Stimulated activated CD8-positive, alpha-beta memory T cell treated with anti-CD3 and anti-CD28 coated beads, Interleukin-15, amount 100 ng/mL, for 1 hour (primary cell): ENCODE data around the gene ANKRD11.
"Not testable (repeated sequence)": the region's sequence is repeated elsewhere in the genome, so short reads cannot be mapped to it uniquely, and the experiment has no call there.

Source experiments
- DNase-seq: peaks from one replicate; pipeline ENCODE4 v3.0.0-alpha.2; 2020; ENCODE audit warnings: low read depth

The ANKRD11 gene

DNA sequence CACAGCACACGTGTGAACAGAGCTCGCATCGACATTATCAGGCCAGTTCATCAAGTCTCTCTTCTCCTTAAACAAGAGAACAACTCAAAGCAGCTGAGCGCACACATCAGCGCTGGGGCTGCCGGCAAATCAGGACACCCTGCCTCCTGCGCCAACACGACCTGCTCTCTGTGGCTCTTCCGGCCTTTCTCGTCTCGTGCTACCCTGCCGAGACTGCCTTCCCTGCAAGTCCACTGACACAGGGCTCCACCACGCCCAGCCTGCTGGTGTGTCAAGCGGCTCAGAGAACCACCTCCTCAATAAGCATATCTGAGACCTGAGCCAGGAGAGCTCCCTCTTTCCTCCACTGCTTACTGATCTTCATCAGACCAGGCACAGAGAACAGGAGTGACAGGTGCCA is 176.0 kb downstream of the ANKRD11 start:
- DNase-seq: no peak

DNA sequence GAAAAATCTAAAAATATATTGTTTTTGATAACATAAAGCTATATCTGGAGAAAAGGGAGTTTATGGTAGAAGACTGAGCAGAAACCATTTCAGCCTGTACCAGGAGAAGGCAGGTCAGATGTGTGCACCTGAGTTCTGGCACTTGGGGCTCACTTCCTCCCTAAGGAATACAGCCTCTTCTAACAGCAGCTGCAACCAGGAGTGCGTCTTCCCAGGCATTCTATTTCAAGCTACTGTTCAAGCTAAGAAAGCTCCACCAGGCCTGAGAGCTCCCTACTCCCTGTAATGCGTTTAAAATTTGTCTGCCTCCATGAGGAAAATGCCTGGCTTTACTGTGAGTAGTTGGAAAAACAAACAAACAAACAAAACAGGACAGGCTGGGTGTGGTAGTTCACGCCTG is 176.8 kb downstream of the ANKRD11 start:
- DNase-seq: no peak

DNA sequence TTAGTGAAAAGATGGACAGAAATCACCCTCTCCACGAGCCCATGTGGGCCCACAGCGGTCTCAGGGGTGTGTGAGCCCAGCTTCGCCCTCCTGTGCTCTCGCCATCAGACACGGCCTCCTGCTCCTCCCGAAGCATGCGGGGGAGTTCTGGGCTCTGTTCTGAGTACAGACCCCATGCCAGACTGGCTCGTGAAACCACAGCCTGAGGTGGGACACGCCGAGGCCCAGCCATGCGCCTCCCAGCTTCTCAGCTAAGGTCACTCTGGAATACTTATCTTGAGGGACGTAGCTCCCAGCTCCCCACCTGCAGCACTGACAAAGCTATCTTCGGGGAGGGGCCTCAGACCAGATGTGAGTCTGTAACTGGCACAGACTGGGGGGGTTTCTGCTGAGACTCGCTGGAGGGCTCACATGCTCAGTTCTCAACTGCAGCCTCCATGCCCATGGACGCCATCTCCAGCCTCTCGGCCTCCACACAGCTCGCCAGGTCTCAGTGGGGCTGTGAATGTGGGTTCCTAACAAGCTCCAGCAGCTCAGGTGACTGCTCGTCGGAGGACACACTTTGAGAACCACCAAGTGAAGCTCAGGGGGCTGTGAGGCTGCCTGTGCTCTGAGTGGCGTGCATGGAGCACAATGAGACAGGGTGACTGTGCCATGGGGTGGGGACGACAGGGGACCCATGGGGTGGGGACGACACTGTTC is 177.6 kb downstream of the ANKRD11 start:
- DNase-seq: no peak

DNA sequence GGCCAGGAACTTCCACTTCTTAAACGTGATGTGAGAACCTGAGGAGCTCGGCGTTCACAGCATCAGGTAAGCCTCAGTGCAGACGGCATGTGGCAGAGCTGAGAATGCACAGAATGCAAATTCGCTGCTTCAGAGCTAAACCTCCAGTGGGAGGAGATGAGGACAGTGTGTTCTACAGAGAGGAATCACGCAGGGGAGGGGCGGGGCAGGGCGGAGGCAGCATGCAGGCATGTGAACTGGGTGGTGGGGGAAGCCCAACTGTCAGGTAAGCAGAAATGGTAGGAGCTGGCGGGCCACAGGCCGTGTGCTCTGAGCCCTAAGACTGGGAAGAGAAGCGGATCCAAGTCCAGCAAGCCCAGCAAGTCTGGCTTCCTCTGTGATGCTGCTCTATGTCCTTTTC is 178.2 kb downstream of the ANKRD11 start:
- no peak for DNase-seq

DNA sequence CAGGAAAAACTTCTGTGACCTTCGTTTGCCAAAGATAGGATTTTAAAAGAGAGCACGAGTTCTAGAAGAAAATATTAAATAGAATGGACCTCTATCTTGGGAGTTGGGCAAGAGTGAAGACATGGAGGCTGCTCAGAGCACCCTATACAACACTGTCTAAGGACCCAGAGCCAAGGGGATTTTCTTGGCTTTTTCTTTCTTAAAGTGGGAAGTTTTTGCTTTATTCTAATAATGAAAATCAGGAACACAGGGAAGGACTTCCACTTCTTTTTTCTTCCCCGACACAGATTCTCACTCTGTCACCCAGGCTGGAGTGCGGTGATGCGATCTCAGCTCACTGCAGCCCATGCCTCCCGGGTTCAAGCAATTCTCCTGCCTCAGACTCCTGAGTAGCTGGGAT is 178.7 kb downstream of the ANKRD11 start:
- DNase-seq: no peak

DNA sequence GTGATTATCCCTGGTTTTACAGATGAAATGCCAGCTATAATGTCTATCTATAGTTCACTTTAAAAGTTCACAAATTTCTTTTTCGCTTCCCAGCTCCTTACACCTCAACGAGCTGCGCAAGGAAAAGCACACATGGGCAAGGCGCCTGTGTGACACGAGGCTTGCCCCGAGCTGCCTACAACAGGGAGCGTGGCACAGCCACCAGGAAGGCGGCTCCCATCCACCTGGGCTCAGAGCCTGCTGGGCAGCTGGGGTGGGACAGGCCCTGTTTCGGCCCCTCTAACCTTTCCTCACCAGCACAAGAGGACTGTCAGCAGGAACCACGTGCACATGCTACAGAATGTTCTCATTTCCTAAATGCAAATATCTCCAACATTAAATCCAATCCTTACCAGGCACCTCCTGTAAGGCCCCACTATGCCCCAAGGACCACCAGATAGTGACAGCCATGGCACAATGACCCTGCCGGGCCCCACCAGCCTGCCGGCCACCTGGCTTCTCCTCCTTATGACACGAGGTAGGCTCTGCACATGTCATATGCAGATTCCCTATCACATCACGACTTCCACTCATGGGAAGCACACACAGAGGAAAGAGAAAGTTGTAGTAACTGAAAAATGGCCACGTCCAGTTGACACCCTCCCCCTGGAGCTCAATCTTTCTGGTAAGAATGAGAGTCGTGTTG is 180.8 kb downstream of the ANKRD11 start:
- no peak for DNase-seq

DNA sequence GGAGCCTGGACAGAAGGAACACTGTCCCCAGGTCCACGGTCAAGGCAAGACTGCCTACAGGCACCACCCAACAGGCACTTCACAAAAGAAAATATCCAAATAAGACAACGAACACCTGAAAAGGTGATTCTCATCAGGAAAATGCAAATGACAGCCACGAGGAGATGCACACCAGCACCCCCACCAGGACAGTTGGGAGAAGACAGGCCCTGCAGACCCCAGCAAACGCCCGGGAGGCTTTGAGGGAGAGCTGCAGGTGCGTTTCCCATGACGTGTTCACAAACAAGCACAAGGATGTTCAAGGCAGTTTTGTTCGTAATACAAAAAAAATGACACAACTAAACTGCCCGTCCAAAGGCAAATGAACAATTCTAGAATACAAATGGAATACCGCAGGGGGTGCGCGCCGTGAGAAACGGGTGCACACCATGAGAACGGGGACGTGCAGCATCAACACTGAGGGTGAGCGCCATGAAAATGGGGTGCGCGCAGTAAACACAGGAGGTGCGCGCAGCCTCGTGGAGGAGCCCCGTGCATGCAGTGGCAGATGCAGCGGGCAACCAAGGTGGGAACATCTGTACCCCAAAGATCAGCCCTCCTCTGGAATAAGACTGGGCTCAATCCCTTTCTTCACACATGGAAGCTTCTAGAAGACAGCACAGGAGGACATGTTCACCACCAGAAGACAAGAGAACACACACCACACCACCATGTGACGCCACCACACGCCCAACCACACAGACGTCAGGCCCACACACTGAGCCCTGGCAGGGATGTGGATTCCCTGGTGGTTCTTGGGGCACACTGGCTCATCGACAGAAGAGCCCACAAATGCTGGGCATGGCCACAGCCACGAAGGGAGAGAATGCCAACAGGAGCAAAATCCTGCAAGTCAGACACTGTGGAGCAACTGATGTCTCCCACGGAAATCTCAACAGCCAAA is 181.7 kb downstream of the ANKRD11 start:
- no peak for DNase-seq

DNA sequence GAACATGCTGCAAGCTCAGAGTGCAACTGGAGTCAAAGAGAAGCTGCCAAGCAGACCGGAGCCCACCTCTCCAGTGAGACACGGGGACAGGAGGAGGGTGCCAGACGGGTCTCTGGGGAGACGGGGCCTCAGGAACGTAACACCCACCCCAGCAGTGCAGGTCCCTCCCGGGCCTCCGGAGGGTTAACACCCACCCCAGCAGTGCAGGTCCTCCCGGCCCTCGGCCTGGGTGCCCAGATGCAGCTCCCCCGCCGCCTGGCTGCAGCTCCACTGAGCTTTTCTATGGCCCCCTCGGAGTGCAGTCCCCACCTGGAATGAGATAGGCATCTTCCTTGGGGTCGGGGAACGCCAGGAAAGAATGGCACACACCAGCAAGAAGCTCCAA is 182.9 kb downstream of the ANKRD11 start:
- no peak for DNase-seq

DNA sequence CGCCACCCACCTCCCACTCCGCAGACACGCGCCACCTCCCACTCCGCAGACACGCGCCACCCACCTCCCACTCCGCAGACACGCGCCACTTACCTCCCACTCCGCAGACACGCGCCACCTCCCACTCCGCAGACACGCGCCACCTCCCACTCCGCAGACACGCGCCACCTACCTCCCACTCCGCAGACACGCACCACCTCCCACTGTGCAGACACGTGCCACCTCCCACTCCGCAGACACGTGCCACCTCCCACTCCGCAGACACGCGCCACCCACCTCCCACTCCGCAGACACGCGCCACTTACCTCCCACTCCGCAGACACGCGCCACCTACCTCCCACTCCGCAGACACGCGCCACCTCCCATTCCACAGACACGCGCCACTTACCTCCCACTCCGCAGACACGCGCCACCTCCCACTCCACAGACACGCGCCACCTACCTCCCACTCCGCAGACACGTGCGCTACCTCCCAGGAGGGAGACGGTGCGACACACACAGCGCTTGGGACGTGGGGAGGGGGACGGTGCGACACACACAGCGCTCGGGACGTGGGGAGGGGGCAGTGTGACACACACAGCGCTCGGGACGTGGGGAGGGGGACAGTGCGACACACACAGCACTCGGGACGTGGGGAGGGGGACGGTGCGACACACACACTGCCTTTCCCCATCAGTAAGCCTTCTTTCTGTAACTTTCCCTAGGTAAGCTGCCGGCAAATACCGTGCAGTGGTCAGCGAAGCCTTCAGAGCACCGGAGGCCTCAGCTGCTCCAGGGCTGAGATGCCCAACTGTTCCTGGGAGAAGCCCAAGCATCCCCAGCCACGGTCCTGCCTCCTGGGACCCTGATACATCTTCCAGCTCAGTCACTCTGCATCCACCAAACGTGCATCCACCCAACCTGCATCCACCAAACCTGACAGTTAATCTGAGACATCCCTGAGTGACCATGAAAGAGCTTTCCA is 183.6 kb downstream of the ANKRD11 start:
- DNase-seq: not testable (repeated sequence)

DNA sequence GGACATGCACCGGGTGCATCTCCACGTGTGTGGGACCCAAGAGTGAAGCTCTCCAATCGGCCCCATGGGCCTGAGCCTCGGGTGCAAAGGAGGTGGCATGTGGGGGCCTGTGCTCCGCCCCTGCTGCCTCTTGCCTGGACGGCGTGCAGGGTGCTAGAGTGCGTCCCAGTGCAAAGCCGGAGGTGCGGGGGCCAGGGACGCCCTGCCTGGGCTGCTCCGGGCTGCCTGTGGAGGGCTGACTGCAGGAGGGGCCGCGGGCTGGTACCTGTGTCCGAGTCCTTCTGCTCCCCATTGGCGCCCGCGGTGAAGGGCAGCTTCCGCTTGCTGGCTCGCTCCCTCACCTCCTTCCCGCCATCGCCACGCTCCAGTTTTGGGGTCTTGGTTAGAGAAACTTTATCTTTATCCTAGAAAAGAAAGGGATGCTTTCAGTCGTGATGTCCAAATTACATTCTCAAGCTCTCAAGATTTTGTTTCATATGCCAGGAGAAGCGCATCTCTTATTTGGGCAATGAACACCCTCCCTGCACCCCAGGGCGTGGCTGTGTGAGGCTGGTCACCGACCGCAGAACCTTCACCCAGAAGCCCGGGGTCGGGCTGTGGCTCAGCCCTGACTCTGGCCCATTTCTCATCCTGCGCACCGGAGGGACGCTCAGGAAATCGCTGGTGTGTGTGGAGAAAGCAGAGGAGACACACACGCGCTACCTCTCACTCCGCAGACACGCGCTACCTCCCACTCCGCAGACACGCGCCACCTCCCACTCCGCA is 185.2 kb downstream of the ANKRD11 start:
- DNase-seq: no peak

DNA sequence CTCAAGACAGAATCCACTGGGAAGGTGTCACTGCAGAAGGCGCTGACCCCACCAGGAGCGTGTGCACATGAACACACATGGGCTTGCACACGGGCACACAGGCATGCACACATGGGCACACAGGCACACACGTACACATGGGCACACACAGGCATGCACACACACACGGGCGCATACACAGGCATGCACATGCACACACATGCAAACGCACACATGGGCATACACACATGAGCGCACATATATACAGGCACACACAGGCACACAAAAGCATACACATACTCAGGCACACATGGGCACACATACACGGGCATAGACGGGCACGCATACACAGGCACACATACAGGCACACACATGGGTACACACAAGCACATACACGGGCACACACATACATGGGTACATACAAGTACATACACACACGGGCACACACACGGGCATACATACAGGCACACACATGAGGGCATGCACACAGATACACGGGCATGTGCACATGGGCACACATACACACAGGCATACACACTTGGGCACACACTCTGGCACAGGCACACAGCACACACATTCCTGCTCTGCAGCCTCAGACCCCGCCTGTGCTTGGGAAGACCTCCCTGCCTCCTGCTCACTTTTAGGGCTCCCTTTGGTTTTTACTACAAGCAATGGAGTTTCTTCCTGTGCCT is 186.0 kb downstream of the ANKRD11 start:
- DNase-seq: no peak

DNA sequence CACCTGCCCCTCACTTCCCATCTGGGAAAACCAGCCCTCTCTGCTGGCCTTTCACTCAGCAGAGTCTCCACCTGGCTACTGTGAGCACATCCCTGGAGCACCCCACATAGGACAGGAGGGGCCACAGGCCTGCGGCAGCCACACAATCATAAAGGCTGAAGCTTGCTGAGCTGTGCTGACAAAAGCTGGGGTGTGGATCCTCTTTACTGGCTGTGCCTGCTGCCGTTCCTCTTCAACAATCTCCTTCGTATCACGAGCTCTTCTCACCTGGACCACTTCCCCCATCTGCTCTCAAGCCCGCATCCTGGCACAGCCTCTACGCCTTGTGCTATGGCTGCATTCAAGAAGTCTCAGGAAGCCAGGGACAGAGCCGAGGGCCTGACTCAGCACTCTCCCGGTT is 186.7 kb downstream of the ANKRD11 start:
- DNase-seq: no peak

DNA sequence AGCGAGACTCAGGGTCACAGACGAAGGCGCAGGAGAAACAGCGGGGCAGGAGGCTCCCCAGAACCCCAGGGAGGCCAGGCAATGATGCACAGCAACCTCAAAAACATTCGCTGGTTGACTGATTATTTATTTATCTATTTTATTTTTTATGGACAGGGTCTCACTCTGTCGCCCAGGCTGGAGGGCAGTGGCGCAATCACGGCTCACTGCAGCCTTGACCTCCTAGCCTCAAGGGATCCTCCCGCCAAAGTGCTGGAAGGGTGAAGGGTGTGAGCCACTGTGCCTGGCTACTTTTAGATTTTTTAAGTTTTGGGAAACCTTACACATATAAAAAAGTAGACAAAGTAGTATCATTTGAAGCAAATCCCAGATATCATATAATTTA is 189.4 kb downstream of the ANKRD11 start:
- DNase-seq: no peak

DNA sequence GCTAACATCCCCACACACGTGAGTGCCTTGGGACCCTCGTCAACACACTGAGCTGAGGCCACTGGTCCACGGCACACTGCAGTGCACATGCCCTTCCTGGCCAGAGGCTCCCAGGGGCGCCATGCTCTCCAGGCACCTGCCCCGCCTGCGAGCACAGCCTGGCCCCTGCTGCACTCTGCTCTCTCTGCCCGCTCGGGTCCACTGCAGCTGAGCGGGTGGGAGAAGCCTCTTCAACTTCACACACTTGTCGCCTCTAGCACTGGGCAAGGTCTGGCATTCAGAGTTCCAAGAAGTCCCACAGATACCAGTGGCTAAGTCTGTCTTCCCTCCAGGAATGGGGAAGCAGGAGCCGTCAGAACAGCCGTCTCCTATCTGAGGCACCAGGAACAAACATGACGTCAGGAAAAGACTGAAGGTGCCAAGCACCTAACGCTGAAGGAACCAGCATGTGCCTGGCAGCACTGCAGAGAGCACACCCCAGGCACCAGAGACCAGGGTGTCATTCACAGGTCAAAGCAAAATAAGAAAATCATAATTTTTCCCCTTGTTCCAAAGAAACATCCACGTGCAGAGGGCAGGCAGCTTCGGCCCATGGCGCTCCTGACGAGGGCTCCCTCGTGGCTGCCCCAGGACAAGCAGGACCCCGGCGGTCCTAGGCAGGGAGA is 189.9 kb downstream of the ANKRD11 start:
- DNase-seq: no peak

DNA sequence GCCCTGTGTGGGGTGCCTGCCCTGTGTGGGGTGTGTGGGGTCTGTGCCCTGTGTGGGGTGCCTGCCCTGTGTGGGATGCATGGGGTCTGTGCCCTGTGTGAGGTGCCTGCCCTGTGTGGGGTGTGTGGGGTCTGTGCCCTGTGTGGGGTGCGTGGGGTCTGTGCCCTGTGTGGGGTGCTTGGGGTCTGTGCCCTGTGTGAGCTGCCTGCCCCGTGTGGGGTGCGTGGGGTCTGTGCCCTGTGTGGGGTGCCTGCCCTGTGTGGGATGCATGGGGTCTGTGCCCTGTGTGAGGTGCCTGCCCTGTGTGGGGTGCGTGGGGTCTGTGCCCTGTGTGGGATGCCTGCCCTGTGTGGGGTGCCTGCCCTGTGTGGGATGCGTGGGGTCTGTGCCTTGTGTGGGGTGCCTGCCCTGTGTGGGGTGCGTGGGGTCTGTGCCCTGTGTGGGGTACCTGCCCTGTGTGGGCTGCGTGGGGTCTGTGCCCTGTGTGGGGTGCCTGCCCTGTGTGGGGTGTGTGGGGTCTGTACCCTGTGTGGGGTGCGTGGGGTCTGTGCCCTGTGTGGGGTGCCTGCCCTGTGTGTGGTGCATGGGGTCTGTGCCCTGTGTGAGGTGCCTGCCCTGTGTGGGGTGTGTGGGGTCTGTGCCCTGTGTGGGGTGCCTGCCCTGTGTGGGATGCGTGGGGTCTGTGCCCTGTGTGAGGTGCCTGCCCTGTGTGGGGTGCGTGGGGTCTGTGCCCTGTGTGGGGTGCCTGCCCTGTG is 190.8 kb downstream of the ANKRD11 start:
- DNase-seq: not testable (repeated sequence)

DNA sequence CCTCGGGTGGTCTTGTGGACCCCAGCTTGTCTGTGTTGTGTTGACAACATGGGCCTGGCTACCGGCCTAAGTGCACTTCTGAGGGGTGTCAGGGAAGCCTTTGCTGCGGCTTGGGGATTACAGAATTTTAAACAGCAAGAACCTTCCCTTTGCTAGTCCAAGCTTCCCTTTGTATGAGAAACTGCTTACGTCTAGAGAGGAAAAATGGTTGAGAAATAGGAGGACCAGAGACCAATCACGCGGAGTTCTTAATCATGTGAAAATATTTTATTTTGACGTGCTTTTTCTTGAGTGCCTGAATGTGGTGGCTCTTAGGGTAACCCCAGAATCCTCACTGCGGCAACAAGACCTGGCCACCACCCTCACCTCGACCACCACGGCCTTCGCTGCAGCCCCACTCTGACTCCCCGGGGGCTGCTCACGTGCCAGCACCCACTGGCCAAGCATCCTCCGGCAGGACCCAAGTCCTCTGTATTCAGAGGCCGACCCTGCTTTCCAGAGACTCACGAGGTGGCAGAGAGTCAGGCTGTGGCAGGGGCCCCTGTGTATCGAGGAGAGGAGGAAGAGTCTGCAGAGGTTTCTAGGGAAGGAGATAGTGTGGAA is 191.6 kb downstream of the ANKRD11 start:
- no peak for DNase-seq

DNA sequence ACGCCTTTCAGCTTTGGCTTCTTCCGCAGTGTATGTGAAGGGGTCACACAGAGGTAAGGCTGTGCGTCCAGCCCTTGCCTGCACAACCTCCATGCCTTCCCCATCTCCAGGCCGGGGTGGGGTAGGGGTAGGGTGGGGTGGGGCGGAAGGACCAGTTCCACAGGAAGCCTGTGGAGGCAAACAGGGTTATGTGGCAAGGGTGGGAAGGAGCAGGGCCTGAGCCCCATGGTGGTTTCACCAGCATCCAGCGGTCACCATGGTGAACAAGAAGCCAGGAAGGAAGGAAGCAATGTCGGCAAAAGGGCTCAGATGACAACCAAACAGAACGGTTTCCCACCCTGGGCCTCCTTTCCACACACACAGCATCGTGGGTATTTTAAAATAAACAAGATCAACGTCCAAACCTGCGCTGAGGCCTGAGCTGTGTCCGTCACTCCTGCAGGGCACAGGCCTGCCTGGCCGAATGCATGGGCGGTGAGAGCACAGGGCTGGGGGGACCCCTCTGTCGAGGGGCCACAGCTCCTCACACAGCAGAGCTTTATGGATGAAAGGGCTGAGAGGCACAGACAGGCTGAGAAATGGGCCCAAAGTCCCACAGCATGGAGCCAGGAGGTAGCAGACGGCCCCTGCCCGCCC is 192.3 kb downstream of the ANKRD11 start:
- DNase-seq: no peak
